Umbilical cord (tissue), 2 donors: ENCODE results near the gene SELENBP1. TPM values are rescaled to one million over a fixed set of nuclear protein-coding genes. Genes with fewer than 3 reads are reported as not detected.

Experiments
- DNase-seq: peaks from one replicate; pipeline ENCODE4 v3.0.0-alpha.2; 2015; ENCODE audit warnings: low spot score
- total RNA-seq: library from RNA; depleted of rRNA; stranded (reverse); fragments of >200 nt; gene quantifications from one replicate; pipeline ENCODE4 v1.2.3, GENCODE V29; 2014; ENCODE audit warnings: low replicate concordance; ENCODE audit not compliant: insufficient read depth

SELENBP1 gene
- total RNA-seq, 1 donor from 2014 or later, result 39.5 TPM

- DNase-seq, result no peak
Observed at GRCh38 chr1:151344291-151344690, 28.2 kb downstream of the SELENBP1 start.

- DNase-seq, result no peak
Observed at GRCh38 chr1:151343587-151343986, 28.9 kb downstream of the SELENBP1 start.

- no peak for DNase-seq
Observed at GRCh38 chr1:151342569-151342968, 29.9 kb downstream of the SELENBP1 start.

- DNase-seq, result no peak
Observed at GRCh38 chr1:151342021-151342420, 30.5 kb downstream of the SELENBP1 start.

GRCh38 chr1:151340870-151341754, 31.4 kb downstream of the SELENBP1 start:
- DNase-seq, result peak; percentile 90

GRCh38 chr1:151336556-151336955, 35.9 kb downstream of the SELENBP1 start:
- DNase-seq, result no peak

- no peak for DNase-seq
Observed at GRCh38 chr1:151334822-151335221, 37.7 kb downstream of the SELENBP1 start.

- DNase-seq, result no peak
Observed at GRCh38 chr1:151327903-151328674, 44.4 kb downstream of the SELENBP1 start.

- DNase-seq, result peak; percentile 100
Observed at GRCh38 chr1:151327223-151327902, 45.1 kb downstream of the SELENBP1 start, which contains the start of gene PI4KB. Gene PI4KB, minus strand, starts transcription at chr1:151327416. Its CDS starts 10,935 bp downstream, at chr1:151316481.

- peak; percentile 82 for DNase-seq
Observed at GRCh38 chr1:151326619-151327222, 45.8 kb downstream of the SELENBP1 start.

- DNase-seq, result peak; percentile 22
Observed at GRCh38 chr1:151325646-151326429, 46.7 kb downstream of the SELENBP1 start.

- no peak for DNase-seq
Observed at GRCh38 chr1:151325231-151325630, 47.3 kb downstream of the SELENBP1 start.

- DNase-seq, result no peak
Observed at GRCh38 chr1:151324390-151324930, 48.0 kb downstream of the SELENBP1 start.

- DNase-seq, result no peak
Observed at GRCh38 chr1:151318975-151319374, 53.5 kb downstream of the SELENBP1 start.

- no peak for DNase-seq
Observed at GRCh38 chr1:151315565-151316235, 56.8 kb downstream of the SELENBP1 start.

Other genes with a start within 250 kb of the SELENBP1 start
- 4.8 TPM for gene SEMA6C, start 226.1 kb downstream of the SELENBP1 start, total RNA-seq
- 2.2 TPM for gene TNFAIP8L2, start 216.1 kb downstream of the SELENBP1 start, total RNA-seq
- 4.8 TPM for gene LYSMD1, start 206.8 kb downstream of the SELENBP1 start, total RNA-seq
- 10.1 TPM for gene SCNM1, start 206.6 kb downstream of the SELENBP1 start, total RNA-seq
- not detected for gene TMOD4, start 196.7 kb downstream of the SELENBP1 start, total RNA-seq
- gene VPS72, start 182.5 kb downstream of the SELENBP1 start, total RNA-seq, result 61.4 TPM
- 61.9 TPM for gene PIP5K1A, start 174.2 kb downstream of the SELENBP1 start, total RNA-seq
- gene PSMD4, start 118.0 kb downstream of the SELENBP1 start, total RNA-seq, result 134 TPM
- 11.1 TPM for gene ZNF687, start 90.4 kb downstream of the SELENBP1 start, total RNA-seq
- gene PI4KB, start 45.3 kb downstream of the SELENBP1 start, total RNA-seq, result 44.3 TPM
- gene RFX5, start 25.5 kb downstream of the SELENBP1 start, total RNA-seq, result 14.0 TPM
- gene PSMB4, start 26.9 kb upstream of the SELENBP1 start, total RNA-seq, result 222 TPM
- 39.5 TPM for gene POGZ, start 86.8 kb upstream of the SELENBP1 start, total RNA-seq
- gene CGN, start 138.7 kb upstream of the SELENBP1 start, total RNA-seq, result 5.3 TPM
- gene TUFT1, start 167.6 kb upstream of the SELENBP1 start, total RNA-seq, result 25.5 TPM
- gene SNX27, start 239.3 kb upstream of the SELENBP1 start, total RNA-seq, result 47.4 TPM